Panc1 (cell line): Measurements from ENCODE around the gene PLXNA2.

Experiments used
- CTCF ChIP-seq: fragments of 450-650 bp; IDR thresholded peaks from 2 replicates; pipeline ENCODE4 v1.5.1; 2017; ENCODE audit warnings: mild to moderate bottlenecking
- POLR2AphosphoS5 ChIP-seq: IDR thresholded peaks from 2 replicates; pipeline ENCODE4 v1.6.1; 2012; ENCODE audit warnings: mild to moderate bottlenecking, low read depth, low read length, moderate library complexity
- TCF7L2 ChIP-seq: IDR thresholded peaks from 2 replicates; pipeline ENCODE4 v1.6.1; 2011; ENCODE audit warnings: mild to moderate bottlenecking, low read depth, low read length, inconsistent platforms
- TF ChIP-seq, protein P1 (sequence below), 2 experiments: IDR thresholded peaks; 2 replicates each; pipeline ENCODE4 v1.6.1; 2011 to 2012; ENCODE audit warnings: low read depth in 2 of 2, control low read depth in 1 of 2, low read length in 1 of 2, mild to moderate bottlenecking in 1 of 2, moderate library complexity in 1 of 2; ENCODE audit not compliant: insufficient read depth in 1 of 2

DNA sequence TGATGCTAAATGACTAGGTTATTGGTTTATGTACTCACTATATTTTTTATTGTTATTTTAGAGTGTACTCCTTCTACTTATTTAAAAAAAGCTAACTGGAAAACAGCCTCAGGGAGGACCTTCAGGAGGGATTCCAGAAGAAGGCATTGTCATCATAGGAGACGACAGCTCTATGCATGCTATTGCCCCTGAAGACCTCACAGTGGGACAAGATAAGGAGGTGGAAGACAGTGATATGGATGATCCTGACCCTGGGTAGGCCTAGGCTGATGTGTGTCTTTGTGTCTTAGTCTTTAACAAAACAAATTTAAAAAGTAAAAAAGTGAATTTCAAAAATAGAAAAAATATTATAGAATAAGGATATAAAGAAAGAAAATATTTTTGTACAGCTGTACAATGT, 177.6 kb downstream of the PLXNA2 start:
- TF ChIP-seq, protein P1, sequence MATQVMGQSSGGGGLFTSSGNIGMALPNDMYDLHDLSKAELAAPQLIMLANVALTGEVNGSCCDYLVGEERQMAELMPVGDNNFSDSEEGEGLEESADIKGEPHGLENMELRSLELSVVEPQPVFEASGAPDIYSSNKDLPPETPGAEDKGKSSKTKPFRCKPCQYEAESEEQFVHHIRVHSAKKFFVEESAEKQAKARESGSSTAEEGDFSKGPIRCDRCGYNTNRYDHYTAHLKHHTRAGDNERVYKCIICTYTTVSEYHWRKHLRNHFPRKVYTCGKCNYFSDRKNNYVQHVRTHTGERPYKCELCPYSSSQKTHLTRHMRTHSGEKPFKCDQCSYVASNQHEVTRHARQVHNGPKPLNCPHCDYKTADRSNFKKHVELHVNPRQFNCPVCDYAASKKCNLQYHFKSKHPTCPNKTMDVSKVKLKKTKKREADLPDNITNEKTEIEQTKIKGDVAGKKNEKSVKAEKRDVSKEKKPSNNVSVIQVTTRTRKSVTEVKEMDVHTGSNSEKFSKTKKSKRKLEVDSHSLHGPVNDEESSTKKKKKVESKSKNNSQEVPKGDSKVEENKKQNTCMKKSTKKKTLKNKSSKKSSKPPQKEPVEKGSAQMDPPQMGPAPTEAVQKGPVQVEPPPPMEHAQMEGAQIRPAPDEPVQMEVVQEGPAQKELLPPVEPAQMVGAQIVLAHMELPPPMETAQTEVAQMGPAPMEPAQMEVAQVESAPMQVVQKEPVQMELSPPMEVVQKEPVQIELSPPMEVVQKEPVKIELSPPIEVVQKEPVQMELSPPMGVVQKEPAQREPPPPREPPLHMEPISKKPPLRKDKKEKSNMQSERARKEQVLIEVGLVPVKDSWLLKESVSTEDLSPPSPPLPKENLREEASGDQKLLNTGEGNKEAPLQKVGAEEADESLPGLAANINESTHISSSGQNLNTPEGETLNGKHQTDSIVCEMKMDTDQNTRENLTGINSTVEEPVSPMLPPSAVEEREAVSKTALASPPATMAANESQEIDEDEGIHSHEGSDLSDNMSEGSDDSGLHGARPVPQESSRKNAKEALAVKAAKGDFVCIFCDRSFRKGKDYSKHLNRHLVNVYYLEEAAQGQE (IDR thresholded peaks at IDR 0.05; ENCODE audit: insufficient read depth in 1 of 2, low read depth in 2 of 2, low read length in 1 of 2), result no peak
- no peak for TF ChIP-seq CTCF
- TF ChIP-seq TCF7L2, result no peak
- TF ChIP-seq POLR2AphosphoS5, result no peak
